Sigmoid colon (tissue), 7 donors: ENCODE data around the gene TGIF1. TPM values are rescaled to one million over a fixed set of nuclear protein-coding genes. Genes with fewer than 3 reads are reported as not detected.
A peak's percentile ranks its signal among the peaks of the same experiment; 100 is the strongest.

ENCODE experiments used
- DNase-seq: peaks from one replicate; pipeline ENCODE4 v3.0.0-alpha.2; 2019
- H3K27ac ChIP-seq, 4 donors: fragments of 200-600 bp; sonication (generic); one replicate each; pipeline ENCODE4 v1.5.1; 2016 to 2019; ENCODE audit warnings: mild to moderate bottlenecking in 1 of 4
- H3K27me3 ChIP-seq, 3 donors: fragments of 200-600 bp; sonication (generic); one replicate each; pipeline ENCODE4 v1.5.1; 2019; ENCODE audit warnings: mild to moderate bottlenecking in 1 of 3
- H3K36me3 ChIP-seq, 4 donors: fragments of 200-600 bp; sonication (generic); one replicate each; pipeline ENCODE4 v1.5.1; 2016 to 2019
- H3K4me1 ChIP-seq, 4 donors: fragments of 200-600 bp; sonication (generic); one replicate each; pipeline ENCODE4 v1.5.1; 2017 to 2019
- H3K4me3 ChIP-seq, 4 donors: fragments of 200-600 bp; sonication (generic); one replicate each; pipeline ENCODE4 v1.5.1; 2017 to 2019; ENCODE audit warnings: mild to moderate bottlenecking in 2 of 4, moderate library complexity in 1 of 4
- H3K9me3 ChIP-seq, 4 donors: fragments of 200-600 bp in 3 of 4; sonication (generic) in 3 of 4; one replicate each; pipeline versions ENCODE4 v1.5.1 to v1.6.1; 2013 to 2019
- CTCF ChIP-seq, 4 experiments: fragments of 450-650 bp in 3 of 4; fragments of 200-600 bp in 1 of 4; IDR thresholded peaks; one replicate each; pipeline ENCODE4 v1.5.1; 2016 to 2019; ENCODE audit warnings: antibody characterized with exemption in 4 of 4, mild to moderate bottlenecking in 3 of 4, moderate library complexity in 2 of 4
- EP300 ChIP-seq, 4 donors: sonication (generic); formaldehyde crosslinking; IDR thresholded peaks; one replicate each; pipeline ENCODE4 v1.6.1; 2017; ENCODE audit warnings: antibody characterized with exemption in 4 of 4
- POLR2A ChIP-seq, 2 donors: fragments of 450-650 bp; IDR thresholded peaks; one replicate each; pipeline ENCODE4 v1.6.1; 2016; ENCODE audit warnings: antibody characterized with exemption in 2 of 2, mild to moderate bottlenecking in 2 of 2, moderate library complexity in 2 of 2
- POLR2AphosphoS5 ChIP-seq, 4 donors: sonication (generic); formaldehyde crosslinking; IDR thresholded peaks; one replicate each; pipeline ENCODE4 v1.6.1; 2017; ENCODE audit warnings: antibody characterized with exemption in 4 of 4
- WGBS, 2 donors: extraction: QIAGEN DNeasy Blood & Tissue Kit; methylation state at CpG; one replicate each; pipeline ENCODE4 v1.1.7; 2013; 5-methylcytosine and 5-hydroxymethylcytosine counted together
- intact Hi-C: fragments of 100-400 bp; cut with DNase I; formaldehyde crosslinking; loops from one replicate; pipeline ENCODE4 v1.15.1; 2023
- polyA plus RNA-seq, 3 donors: library from polyadenylated mRNA; stranded (reverse); fragments of 200-250 nt; gene quantifications; one replicate each; pipeline ENCODE4 v1.2.3, GENCODE V29; 2013
- total RNA-seq, 4 donors: library from RNA; depleted of rRNA; stranded (reverse); fragments of >200 nt; gene quantifications; one replicate each; pipeline ENCODE4 v1.1.0, GENCODE V29; 2016
- donor health status: healthy with polysubstance abuse.
- donor health status: Bipolar disorder and iron deficiency.
- donor health status: healthy.

TGIF1 gene
- total RNA-seq (10 to 100 TPM; 32.1 to 80.6 (median 50.6) TPM), polyA plus RNA-seq (10 to 100 TPM; 34.7 to 72.1 (median 40.9) TPM)

- Histone ChIP-seq H3K27ac (peak within 1 kb of the TSS; percentile 97 to 100 (median 99)), H3K4me1 (peaks cover 0 to 32% (median 27%) of the 10 kb centered on the region in 4 donors), H3K36me3 (no peaks in the 10 kb centered on the region), H3K4me3 (peak within 1 kb of the TSS; percentile 67 to 82 (median 78)), H3K9me3 (no peaks in the 10 kb centered on the region), H3K27me3 (no peaks in the 10 kb centered on the region)
- intact Hi-C loops: loop anchor here (2.0 to 10.0 kb wide), 5 partner anchors 105 to 793 kb away; partner anchors contain the start of genes MYL12B and SMCHD1
- peak; percentile 80 to 86 for TF ChIP-seq POLR2A (IDR thresholded peaks at IDR 0.05)
- peak; percentile 89 to 93 (median 92) for TF ChIP-seq POLR2AphosphoS5 (IDR thresholded peaks at IDR 0.05)
- TF ChIP-seq EP300 (IDR thresholded peaks at IDR 0.05): peak in 1 of 4 donors; percentile 27
- TF ChIP-seq CTCF (IDR thresholded peaks at IDR 0.05): no peak
- peak; percentile 94 for DNase-seq
- 0 to 1% methylated on average over 71 of the region's 71 CpGs for WGBS, 2 donors
Measured at GRCh38 chr18:3450012-3450798, at the start of gene TGIF1. Gene TGIF1 (plus strand): TSS chr18:3450172. CDS start chr18:3450490, 318 bp downstream.

GRCh38 chr18:3400567-3401296 is 49.2 kb upstream of the TGIF1 start:
- WGBS, 2 donors: 73 to 90% methylated on average over 2 of the region's 2 CpGs
- Histone ChIP-seq H3K4me1 (no peaks in the 10 kb centered on the region), H3K4me3 (no peak overlapping the region), H3K36me3 (no peaks in the 10 kb centered on the region), H3K27me3 (no peaks in the 10 kb centered on the region), H3K27ac (no peak overlapping the region), H3K9me3 (peaks cover 0 to 5% (median 0%) of the 10 kb centered on the region in 4 donors)
- TF ChIP-seq POLR2AphosphoS5 (IDR thresholded peaks at IDR 0.05) (no peak), CTCF (IDR thresholded peaks at IDR 0.05) (no peak), EP300 (IDR thresholded peaks at IDR 0.05) (no peak), POLR2A (IDR thresholded peaks at IDR 0.05) (no peak)
- no peak for DNase-seq
- intact Hi-C loops: no loop called here

GRCh38 chr18:3401669-3402620 is 48.0 kb upstream of the TGIF1 start:
- no peaks in the 10 kb centered on the region for H3K27me3 ChIP-seq
- H3K9me3 ChIP-seq: peaks cover 0 to 5% (median 0%) of the 10 kb centered on the region in 4 donors
- no peak overlapping the region for H3K27ac ChIP-seq
- DNase-seq: no peak
- TF ChIP-seq CTCF (IDR thresholded peaks at IDR 0.05) (no peak), POLR2A (IDR thresholded peaks at IDR 0.05) (no peak), EP300 (IDR thresholded peaks at IDR 0.05) (no peak), POLR2AphosphoS5 (IDR thresholded peaks at IDR 0.05) (no peak)
- intact Hi-C loops: no loop called here
- H3K4me3 ChIP-seq: no peak overlapping the region
- 64 to 71% methylated on average over 5 of the region's 5 CpGs for WGBS, 2 donors
- no peaks in the 10 kb centered on the region for H3K4me1 ChIP-seq
- H3K36me3 ChIP-seq: no peaks in the 10 kb centered on the region

- TF ChIP-seq POLR2AphosphoS5 (IDR thresholded peaks at IDR 0.05) (no peak), CTCF (IDR thresholded peaks at IDR 0.05) (no peak), POLR2A (IDR thresholded peaks at IDR 0.05) (no peak), EP300 (IDR thresholded peaks at IDR 0.05) (no peak)
- intact Hi-C loops: no loop called here
- H3K36me3 ChIP-seq: no peaks in the 10 kb centered on the region
- no peak overlapping the region for H3K4me3 ChIP-seq
- DNase-seq: no peak
- H3K27ac ChIP-seq: no peak overlapping the region
- H3K9me3 ChIP-seq: peaks cover 0 to 5% (median 0%) of the 10 kb centered on the region in 4 donors
- H3K27me3 ChIP-seq: no peaks in the 10 kb centered on the region
- 60 to 70% methylated on average over 1 of the region's 1 CpG for WGBS, 2 donors
- no peaks in the 10 kb centered on the region for H3K4me1 ChIP-seq
Measured at GRCh38 chr18:3402982-3403451, 47.0 kb upstream of the TGIF1 start.
